SU-DHL-6 (cell line): ENCODE measurements around the gene MYO1H.

Experiments
- H2AFZ ChIP-seq: fragments of 200-600 bp; sonication (generic); 2 replicates; pipeline ENCODE4 v1.6.1; 2014; ENCODE audit warnings: low read depth, mild to moderate bottlenecking, moderate library complexity, mixed read lengths, antibody characterized with exemption, low read length; ENCODE audit not compliant: severe bottlenecking
- H3F3A ChIP-seq: fragments of 200-600 bp; shearing (Covaris generic); 2 replicates; pipeline ENCODE4 v1.6.0; 2016; ENCODE audit warnings: antibody characterized with exemption, mild to moderate bottlenecking; ENCODE audit not compliant: insufficient read depth
- H3K27ac ChIP-seq: fragments of 200-600 bp; sonication (generic); 2 replicates; pipeline ENCODE4 v1.5.1; 2016; ENCODE audit warnings: low read depth, mild to moderate bottlenecking, low read length, moderate library complexity, mixed read lengths
- H3K27me3 ChIP-seq: fragments of 200-600 bp; sonication (generic), shearing (Covaris generic); 2 replicates; pipeline ENCODE4 v1.6.0; 2014; ENCODE audit warnings: mild to moderate bottlenecking, low read length
- H3K36me3 ChIP-seq: fragments of 200-600 bp; sonication (generic); 2 replicates; pipeline ENCODE4 v1.6.1; 2014; ENCODE audit warnings: mild to moderate bottlenecking, low read length, mixed read lengths
- H3K4me2 ChIP-seq: fragments of 300-600, 200-600 bp; shearing (Covaris generic), sonication (generic); 2 replicates; pipeline ENCODE4 v1.6.0; 2014; ENCODE audit warnings: low read length, low read depth, mild to moderate bottlenecking; ENCODE audit not compliant: poor library complexity, severe bottlenecking
- H3K4me3 ChIP-seq: fragments of 200-600 bp; sonication (generic); 2 replicates; pipeline ENCODE4 v1.5.1; 2014; ENCODE audit warnings: antibody characterized with exemption, low read length, mild to moderate bottlenecking, mixed read lengths; ENCODE audit not compliant: insufficient read depth, poor library complexity, severe bottlenecking
- H3K79me2 ChIP-seq: fragments of 200-600 bp; sonication (generic); 2 replicates; pipeline ENCODE4 v1.6.1; 2014; ENCODE audit warnings: mild to moderate bottlenecking, low read length, moderate library complexity; ENCODE audit not compliant: insufficient read depth
- H3K9ac ChIP-seq: fragments of 200-600 bp; sonication (generic); 2 replicates; pipeline ENCODE4 v1.7.0; 2014; ENCODE audit warnings: mild to moderate bottlenecking, low read length
- H3K9me2 ChIP-seq: fragments of 200-600 bp; sonication (generic); replicated peaks from 2 replicates; pipeline ENCODE4 v1.6.1; 2014; ENCODE audit warnings: low read length; ENCODE audit not compliant: insufficient read depth
- H3K9me3 ChIP-seq: fragments of 200-600 bp; sonication (generic); 2 replicates; pipeline ENCODE4 v1.6.1; 2014; ENCODE audit warnings: low read length, mixed read lengths; ENCODE audit not compliant: insufficient read depth
- H4K20me1 ChIP-seq: fragments of 200-600 bp; sonication (generic); 2 replicates; pipeline ENCODE4 v1.6.1; 2014; ENCODE audit warnings: low read depth, mild to moderate bottlenecking, antibody characterized with exemption, low read length, moderate library complexity, mixed read lengths
- EZH2phosphoT487 ChIP-seq: fragments of 200-600 bp; sonication (generic), shearing (Covaris generic); conservative IDR thresholded peaks from 2 replicates; pipeline ENCODE4 v1.6.1; 2018; ENCODE audit warnings: mild to moderate bottlenecking, antibody characterized with exemption, low read length, moderate library complexity, mixed read lengths
- TF ChIP-seq, protein P1 (sequence below): fragments of 200-600 bp; sonication (generic); IDR thresholded peaks from one replicate; pipeline ENCODE4 v1.5.1; 2017; ENCODE audit warnings: antibody characterized with exemption, mild to moderate bottlenecking, low read length, moderate library complexity; ENCODE audit not compliant: insufficient read depth, poor library complexity, severe bottlenecking

The MYO1H gene

DNA sequence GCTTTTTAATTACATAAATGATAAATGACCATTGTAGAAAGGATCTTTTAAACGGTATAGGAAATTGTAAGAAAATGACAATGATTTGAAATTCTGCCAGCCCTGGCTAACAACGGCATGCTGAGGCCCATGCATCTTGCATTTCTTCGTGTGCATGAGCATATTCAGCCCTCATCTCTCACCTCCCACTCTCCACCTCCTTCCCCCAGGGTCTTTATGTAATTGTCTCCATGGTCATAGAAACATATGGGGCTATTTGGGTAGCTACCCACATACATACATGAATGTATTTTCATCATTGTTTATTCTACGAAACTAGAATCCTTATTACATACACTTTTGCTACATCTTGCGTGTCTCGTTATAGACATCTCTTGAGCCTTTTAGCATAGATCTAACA is 4.5 kb downstream of the MYO1H start:
- Histone ChIP-seq H3K79me2 (no peaks in the 10 kb centered on the region), H3K36me3 (no peaks in the 10 kb centered on the region), H2AFZ (no peak overlapping the region), H3K4me2 (no peak overlapping the region), H4K20me1 (no peaks in the 10 kb centered on the region), H3K4me3 (no peak overlapping the region), H3K27ac (no peak overlapping the region), H3K9me3 (no peaks in the 10 kb centered on the region), H3K27me3 (no peaks in the 10 kb centered on the region), H3K9me2 (no peaks in the 10 kb centered on the region), H3K9ac (no peak overlapping the region), H3F3A (no peaks in the 10 kb centered on the region)
- no peak for TF ChIP-seq EZH2phosphoT487

DNA sequence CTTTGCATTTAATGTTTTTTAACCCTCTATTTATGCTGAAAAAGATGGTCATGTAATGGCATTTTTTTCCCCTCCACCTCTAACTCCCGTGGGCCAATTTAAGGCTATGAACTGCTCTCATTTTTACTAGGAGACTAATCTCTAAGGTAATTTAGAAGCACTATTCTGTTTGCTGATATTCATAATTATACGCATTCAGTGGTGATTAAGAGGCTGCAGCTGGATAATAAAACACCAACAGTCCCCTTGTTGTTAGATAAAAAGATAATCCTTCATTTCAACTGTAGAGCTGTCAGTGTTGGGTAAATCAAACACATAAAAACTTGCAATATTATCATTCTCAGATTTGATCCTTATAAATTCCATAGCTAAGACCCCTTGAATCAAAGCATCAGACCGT is 8.9 kb downstream of the MYO1H start:
- H3K4me2 ChIP-seq, result no peak overlapping the region
- no peaks in the 10 kb centered on the region for H3F3A ChIP-seq
- no peaks in the 10 kb centered on the region for H3K36me3 ChIP-seq
- no peaks in the 10 kb centered on the region for H3K9me2 ChIP-seq
- H3K79me2 ChIP-seq, result no peaks in the 10 kb centered on the region
- TF ChIP-seq, protein P1, sequence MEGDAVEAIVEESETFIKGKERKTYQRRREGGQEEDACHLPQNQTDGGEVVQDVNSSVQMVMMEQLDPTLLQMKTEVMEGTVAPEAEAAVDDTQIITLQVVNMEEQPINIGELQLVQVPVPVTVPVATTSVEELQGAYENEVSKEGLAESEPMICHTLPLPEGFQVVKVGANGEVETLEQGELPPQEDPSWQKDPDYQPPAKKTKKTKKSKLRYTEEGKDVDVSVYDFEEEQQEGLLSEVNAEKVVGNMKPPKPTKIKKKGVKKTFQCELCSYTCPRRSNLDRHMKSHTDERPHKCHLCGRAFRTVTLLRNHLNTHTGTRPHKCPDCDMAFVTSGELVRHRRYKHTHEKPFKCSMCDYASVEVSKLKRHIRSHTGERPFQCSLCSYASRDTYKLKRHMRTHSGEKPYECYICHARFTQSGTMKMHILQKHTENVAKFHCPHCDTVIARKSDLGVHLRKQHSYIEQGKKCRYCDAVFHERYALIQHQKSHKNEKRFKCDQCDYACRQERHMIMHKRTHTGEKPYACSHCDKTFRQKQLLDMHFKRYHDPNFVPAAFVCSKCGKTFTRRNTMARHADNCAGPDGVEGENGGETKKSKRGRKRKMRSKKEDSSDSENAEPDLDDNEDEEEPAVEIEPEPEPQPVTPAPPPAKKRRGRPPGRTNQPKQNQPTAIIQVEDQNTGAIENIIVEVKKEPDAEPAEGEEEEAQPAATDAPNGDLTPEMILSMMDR, result no peak
- no peak for TF ChIP-seq EZH2phosphoT487
- H3K9me3 ChIP-seq, result no peaks in the 10 kb centered on the region
- H3K4me3 ChIP-seq, result no peak overlapping the region
- no peak overlapping the region for H2AFZ ChIP-seq
- no peak overlapping the region for H3K9ac ChIP-seq
- no peaks in the 10 kb centered on the region for H3K27me3 ChIP-seq
- H4K20me1 ChIP-seq, result no peaks in the 10 kb centered on the region
- H3K27ac ChIP-seq, result no peak overlapping the region

DNA sequence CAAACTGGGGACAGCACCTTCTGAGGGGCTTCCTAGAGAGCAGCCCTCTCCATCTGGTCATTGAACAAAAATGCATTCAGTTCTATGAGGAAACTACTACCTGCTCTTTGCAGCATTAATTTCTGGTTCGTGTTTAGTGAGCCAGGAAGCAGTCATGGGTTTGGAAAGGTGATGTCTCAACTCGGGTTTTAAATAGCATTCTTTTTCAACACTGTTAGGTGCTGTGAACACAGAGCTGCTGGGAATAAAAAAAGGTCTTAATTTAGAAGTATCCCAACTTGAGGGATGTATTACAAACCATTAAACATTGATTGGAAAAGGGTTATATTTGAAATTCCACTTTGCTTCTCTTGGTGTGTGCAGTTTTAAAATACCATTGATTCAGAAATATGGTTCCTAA is 9.3 kb downstream of the MYO1H start:
- Histone ChIP-seq H3K9ac (no peak overlapping the region), H3K9me2 (no peaks in the 10 kb centered on the region), H3K9me3 (no peaks in the 10 kb centered on the region), H3K4me3 (no peak overlapping the region), H2AFZ (no peak overlapping the region), H3F3A (no peaks in the 10 kb centered on the region), H3K27ac (no peak overlapping the region), H4K20me1 (no peaks in the 10 kb centered on the region), H3K36me3 (no peaks in the 10 kb centered on the region), H3K4me2 (no peak overlapping the region), H3K79me2 (no peaks in the 10 kb centered on the region), H3K27me3 (no peaks in the 10 kb centered on the region)
- TF ChIP-seq, protein P1, result no peak

DNA sequence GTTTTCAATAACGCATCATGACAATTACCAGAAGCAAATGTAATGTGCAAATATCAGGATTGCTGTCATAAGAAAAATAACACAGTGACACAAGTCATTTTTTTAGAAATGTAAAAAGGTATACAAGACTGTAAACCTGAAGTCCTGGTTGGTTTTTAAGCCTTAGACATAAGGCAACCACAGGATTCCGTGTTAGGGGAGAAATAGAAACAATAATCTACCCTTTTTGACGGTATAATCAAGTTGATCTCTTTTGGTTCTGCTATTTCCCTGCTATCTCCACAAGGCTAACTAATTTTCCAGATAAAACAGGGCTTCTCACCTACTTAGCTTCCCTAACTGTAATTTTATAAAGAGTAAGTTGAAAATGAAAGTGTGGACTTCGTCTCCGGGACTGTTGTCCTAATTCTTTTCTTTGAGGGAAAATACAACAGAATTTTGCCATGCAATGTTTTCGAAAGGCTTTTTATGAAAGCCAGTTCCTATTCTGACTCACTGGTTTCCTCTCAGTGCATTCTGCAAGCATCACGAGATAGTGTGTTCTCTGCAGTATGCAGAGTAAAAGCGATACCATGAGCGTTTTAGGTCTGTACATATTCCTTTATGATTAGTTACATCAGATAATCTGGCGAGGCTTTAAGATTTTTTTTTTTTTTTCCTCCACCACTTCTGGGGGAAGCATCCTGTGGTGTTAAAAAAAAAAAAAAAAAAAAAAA is 10.6 kb downstream of the MYO1H start:
- no peak overlapping the region for H3K27ac ChIP-seq
- H3F3A ChIP-seq, result no peaks in the 10 kb centered on the region
- TF ChIP-seq EZH2phosphoT487, result no peak
- TF ChIP-seq, protein P1, result no peak
- no peaks in the 10 kb centered on the region for H4K20me1 ChIP-seq
- no peaks in the 10 kb centered on the region for H3K79me2 ChIP-seq
- no peaks in the 10 kb centered on the region for H3K36me3 ChIP-seq
- no peaks in the 10 kb centered on the region for H3K27me3 ChIP-seq
- no peak overlapping the region for H3K4me3 ChIP-seq
- H3K9ac ChIP-seq, result no peak overlapping the region
- no peak overlapping the region for H3K4me2 ChIP-seq
- H2AFZ ChIP-seq, result no peak overlapping the region
- H3K9me2 ChIP-seq, result no peaks in the 10 kb centered on the region
- H3K9me3 ChIP-seq, result no peaks in the 10 kb centered on the region
